ENCODE data around the gene TAOK1. TPM values are rescaled to one million over a fixed set of nuclear protein-coding genes. Genes with fewer than 3 reads are reported as not detected.

The TAOK1 gene
- total and polyA plus RNA-seq, 9 of the 15 experiments (the other 6 are each of a cell fraction or from before 2014, with no cell fraction given): 3.2 to 33.1 (median 16.5) TPM

DNA sequence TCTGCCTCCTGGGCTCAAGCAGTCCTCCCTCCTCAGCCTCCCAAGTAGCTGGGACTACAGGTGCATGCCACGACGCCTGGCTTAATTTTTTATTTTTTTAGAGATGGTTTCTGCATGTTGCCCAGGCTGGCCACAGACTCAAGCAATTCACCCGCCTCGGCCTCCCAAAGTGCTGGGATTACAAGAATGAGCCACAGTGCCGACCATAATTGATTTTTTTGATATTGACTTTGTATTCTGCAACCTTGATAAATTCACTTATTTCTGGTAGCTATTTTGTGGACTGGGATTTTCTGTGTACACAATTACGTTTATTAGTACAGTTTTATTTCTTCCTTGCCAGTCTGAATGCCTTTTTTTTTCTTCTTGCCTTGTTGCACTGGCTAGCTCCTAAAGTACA, 30.0 kb downstream of the TAOK1 start:
- Histone ChIP-seq H3K36me3 (ENCODE audit: control insufficient read depth, insufficient read depth, low read length) (peaks cover 20% of the 10 kb centered on the region; the same call in 1 of the 3 replicates), H3K9me1 (ENCODE audit: control insufficient read depth, insufficient read depth, low read length) (no peaks in the 10 kb centered on the region), H3K27ac (ENCODE audit: extremely low read depth, low read depth, low read length) (no peak overlapping the region), H3K4me3 (no peak overlapping the region), H4K20me1 (replicated peaks; ENCODE audit: control insufficient read depth, insufficient read depth, low read length) (0 out of 2 replicates have a peak, but pooled peaks cover 4% of the 10 kb centered on the region), H3K4me1 (replicated peaks in 1 of 2; ENCODE audit: control insufficient read depth in 2 of 2, insufficient read depth in 2 of 2, low read length in 2 of 2) (no peaks in the 10 kb centered on the region; a peak in 1 of 5 replicates), H3K9ac (ENCODE audit: insufficient read depth in 1 of 2, low read depth in 2 of 2, low read length in 2 of 2) (no peak overlapping the region), H3K9me3 (replicated peaks; ENCODE audit: control insufficient read depth, insufficient read depth, low read depth, low read length) (no peaks in the 10 kb centered on the region), H3K79me2 (ENCODE audit: control insufficient read depth, insufficient read depth, low read length) (peaks cover 68% of the 10 kb centered on the region), H3K4me2 (ENCODE audit: insufficient read depth, low read length) (no peak overlapping the region), H2AFZ (ENCODE audit: low read depth, low read length) (no peak overlapping the region), H3K27me3 (ENCODE audit: control insufficient read depth in 2 of 2, insufficient read depth in 2 of 2, low read length in 2 of 2) (no peaks in the 10 kb centered on the region)
- no peak for ATAC-seq
- in situ Hi-C loops (cut with MboI) (no loop called here), intact Hi-C loops (cut with micrococcal nuclease) (no loop called here)
- 77% methylated on average over 6 of the region's 6 CpGs for WGBS (ENCODE audit: insufficient coverage, low coverage, missing lambda C conversion rate)
- BruUV-seq (replicated peaks): no TSS peak
- POLR2A ChIA-PET: interaction anchor here (0.7 to 1.0 kb wide), 2 partner anchors 9 to 17 kb away, joined by 3 to 5 read pairs; no protein-coding TSS in a partner anchor
- DNase-seq (ENCODE audit: extremely low read depth in 1 of 4, low spot score in 3 of 4): no peak
- FAIRE-seq: no peak
- TF ChIP-seq CTBP1 (IDR thresholded peaks at IDR 0.05; ENCODE audit: borderline replicate concordance) (no peak), SMARCC2 (IDR thresholded peaks at IDR 0.05; ENCODE audit: low read depth) (no peak), TRIM24 (IDR thresholded peaks at IDR 0.05) (no peak), MNT (conservative IDR thresholded peaks at IDR 0.05) (no peak), ZNF133 (CRISPR knock-in tag; IDR thresholded peaks at IDR 0.05) (no peak), IFI16 (CRISPR knock-in tag; IDR thresholded peaks at IDR 0.05) (no peak), MXD1 (CRISPR knock-in tag; IDR thresholded peaks at IDR 0.05; ENCODE audit: borderline replicate concordance, poor library complexity, severe bottlenecking) (no peak), OTX1 (CRISPR knock-in tag; IDR thresholded peaks at IDR 0.05) (no peak)
- CTCF ChIA-PET (ENCODE audit: low intra/inter-chr PET ratio): no interaction called here

Measured in K562 (cell line).